HG03064 (cell line): ENCODE data around the gene BIN2.
A peak's percentile ranks its signal among the peaks of the same experiment; 100 is the strongest.
"Not testable (repeated sequence)": the region's sequence is repeated elsewhere in the genome, so short reads cannot be mapped to it uniquely, and the experiment has no call there.

Experiments
- ATAC-seq: cut with Tn5 transposase; IDR thresholded peaks from one replicate; pipeline ENCODE4 v1.9.1; 2021; ENCODE audit warnings: low read depth; ENCODE audit not compliant: unreplicated experiment

BIN2 gene

DNA sequence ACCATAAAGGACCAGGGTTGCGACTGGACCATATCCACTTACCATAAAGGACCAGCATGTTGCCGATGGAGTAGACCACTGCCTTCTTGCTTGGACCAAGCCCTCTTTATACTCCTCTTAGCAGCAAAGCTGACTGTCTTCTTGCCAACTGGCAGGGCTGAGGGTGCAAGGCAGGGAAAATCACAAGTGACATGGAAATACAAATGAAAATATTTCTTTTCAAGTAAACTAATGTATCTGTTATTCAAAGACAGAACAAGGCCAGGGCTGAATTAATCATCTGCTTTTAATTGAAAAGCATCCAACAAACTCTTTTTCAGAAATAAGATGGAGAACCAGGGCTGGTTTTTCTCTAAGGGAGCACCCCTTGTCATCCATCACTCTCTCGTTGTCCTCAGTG, 22.6 kb upstream of the BIN2 start, which contains the start of gene CELA1:
Gene CELA1, minus strand, starts transcription at position 99 of the 400 bp plus-strand sequence. Its CDS starts 41 bp downstream, at position 58.
- ATAC-seq, result no peak

DNA sequence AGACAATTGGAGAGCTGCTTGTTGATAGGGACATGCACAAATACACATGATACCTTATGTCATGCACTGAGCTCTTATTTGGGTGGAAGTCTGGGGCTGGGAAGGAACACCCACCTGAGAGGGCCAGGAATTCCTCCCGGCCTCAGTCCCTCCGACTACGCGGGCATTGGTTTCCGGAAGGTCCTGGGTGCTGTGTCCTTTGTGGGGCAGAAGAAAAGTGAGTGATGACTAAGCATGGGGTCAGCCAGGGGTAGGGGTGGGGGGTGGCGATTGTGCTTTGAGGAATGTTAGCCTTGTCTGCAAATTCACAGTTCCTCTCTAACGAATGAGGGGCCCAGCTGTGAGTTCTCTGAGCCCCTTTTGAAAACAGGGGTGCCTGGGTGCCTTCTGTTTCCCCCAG, 21.7 kb upstream of the BIN2 start:
- ATAC-seq, result no peak

DNA sequence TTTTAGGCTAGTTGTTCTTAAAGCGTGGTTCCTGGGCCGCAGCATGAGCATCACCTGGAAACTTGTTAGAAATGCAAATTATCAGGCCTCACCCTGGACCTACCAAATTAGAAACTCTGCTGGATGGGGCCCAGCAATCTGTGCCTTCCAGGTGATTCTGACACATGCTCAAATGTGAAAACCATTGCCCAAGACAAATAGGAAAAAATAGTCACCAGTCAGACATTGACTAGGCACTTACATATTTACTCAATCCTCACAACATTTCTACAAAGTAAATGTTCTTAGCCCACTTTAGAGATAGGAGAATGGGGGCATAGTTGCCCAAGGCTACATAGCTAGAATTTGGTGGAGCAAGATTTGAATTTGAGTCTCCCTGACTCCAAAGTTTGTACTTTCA, 19.2 kb upstream of the BIN2 start:
- no peak for ATAC-seq

DNA sequence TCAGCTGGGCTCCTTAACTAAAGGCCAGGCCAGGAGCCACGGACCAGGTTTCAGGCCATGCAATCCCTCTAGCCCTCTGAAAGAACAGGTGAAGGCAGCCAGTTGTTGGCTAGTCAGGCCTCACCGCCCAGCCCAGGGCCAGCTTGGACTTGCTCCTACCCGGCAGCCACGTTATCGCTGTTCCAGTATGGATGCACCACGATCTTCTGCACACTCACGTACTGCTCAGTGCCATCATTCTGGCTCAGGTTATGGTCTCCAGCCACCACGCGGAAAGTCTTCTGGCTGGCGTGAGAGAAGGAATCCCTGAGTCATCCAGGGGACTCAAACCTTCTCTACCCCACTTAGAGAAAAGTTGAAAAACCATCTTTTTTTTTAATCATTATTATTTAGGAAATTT, 18.4 kb upstream of the BIN2 start:
- ATAC-seq, result no peak

DNA sequence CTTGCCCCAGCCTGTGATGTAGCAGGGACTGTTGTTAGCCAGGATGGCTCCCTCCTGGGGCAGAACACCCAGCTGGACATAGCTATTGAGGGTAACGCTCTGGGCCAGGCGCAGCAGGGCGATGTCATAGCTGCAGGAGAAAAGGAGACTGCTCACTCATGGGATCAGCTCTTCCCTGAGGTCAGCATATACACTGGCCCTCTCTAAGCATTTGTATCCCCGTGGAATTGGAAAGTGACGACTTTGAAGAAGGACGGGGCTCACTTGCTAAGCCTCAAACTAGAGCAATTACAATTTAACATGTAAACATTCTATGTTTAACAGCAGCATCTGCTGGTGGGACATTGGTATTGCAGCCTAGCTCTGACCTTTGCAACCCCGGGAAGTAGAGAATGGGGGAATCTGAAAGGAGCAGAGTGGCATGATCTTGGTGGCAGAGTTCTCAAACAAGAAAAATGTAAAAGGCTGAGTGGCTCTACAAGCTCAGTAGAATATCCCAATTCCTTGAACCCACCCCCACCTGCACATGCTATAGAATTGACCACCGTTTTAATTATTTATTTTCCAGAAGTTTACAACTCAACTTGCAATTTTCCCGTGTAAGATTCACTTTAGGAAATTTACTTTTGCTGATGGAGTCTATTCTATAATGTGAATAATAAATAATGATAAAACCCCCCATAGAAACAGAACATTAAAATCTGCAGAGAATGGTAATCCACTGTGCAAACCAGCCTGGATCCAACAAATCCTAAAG, 17.5 kb upstream of the BIN2 start:
- ATAC-seq, result no peak

DNA sequence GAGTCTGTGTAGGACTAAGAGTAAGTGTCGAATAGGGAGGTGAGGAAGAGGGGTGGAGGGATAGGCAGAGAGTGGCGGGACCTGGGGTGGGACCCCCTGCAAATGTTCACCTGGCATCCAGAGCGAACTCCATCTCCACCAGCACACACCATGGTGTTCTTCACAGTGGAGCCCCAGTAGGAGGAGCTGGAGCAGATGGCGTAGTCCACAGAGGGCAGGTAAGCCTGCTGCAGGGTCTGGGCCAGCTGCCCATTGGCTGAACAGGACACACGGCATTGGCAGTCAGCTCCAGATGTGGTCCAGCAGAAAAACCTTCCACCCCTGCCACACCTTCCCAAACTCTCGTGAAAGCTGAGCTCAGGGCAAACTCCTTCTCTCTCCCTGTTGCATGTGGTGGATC, 15.8 kb upstream of the BIN2 start:
- ATAC-seq, result no peak

DNA sequence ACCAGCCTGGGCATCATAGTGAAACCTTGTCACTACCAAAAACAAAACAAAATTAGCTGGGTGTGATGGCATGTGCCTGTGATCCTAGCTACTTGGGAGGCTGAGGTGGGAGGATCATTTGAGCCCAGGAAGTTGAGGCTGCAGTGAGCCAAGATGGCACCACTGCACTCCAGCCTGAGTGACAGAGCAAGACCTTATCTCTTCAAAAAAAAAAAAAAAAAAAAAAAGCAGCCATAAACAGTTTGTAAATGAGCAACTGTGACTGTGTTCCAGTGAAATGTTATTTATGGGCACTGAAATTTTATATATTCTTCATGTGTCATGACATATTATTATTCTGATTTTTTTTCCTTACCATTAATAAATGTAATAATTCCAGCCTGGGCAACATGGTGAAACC, 13.4 kb upstream of the BIN2 start:
- not testable (repeated sequence) for ATAC-seq

DNA sequence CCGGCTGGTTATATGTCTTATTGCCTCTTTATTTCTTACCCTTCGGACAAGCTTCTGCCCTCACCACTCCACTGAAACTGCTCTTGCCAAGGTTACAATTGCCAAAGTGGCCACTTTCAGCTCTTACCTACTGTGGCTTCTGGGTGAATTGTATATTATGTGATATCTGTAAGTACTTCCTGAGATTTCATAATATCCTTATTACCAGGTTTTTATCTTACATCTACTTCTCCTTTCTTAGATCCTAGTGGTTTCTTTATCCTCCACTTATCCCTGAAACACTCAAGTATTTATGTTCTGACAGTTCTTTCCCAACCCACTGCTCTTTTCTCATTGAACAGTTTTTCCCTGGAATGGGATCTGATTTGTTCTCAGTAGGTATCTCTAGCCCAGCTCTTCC, 12.0 kb upstream of the BIN2 start:
- no peak for ATAC-seq

DNA sequence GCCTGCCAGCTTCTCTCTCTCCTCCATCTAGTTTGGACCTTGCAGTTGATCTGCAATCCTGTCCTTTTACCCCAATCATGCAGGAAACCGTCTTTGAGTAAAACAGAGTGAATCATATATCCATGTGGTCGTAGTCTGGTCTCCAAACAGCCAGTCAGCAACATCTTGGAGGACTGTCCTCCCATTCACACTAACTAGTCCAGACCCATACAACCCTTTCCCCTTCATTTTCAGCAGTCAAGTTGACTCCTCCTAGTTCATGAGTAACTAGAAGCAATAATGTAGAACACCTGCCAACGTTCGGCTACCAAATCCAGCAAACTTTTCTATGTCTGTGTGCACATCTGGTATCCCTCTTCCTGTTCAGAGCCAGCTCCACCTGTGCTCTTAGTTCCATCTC, 10.8 kb upstream of the BIN2 start:
- ATAC-seq, result no peak

DNA sequence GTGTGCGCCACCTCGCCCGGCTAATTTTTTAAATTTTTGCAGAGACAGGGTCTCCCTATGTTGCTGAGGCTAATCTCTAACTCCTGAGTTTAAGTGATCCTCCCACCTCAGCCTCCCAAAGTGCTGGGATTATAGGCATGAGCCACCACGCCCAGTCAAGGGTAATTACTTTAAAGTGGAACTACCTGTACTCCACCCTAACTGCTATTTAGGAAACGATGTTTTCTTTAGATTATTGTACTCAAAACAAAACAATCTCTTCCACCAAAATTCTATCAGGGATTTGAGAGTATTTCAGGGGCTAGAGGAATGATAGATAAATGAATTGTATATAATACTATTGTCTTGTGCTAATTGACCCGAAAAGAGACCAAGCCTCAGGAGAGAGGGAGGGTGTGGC, 9.6 kb upstream of the BIN2 start:
- ATAC-seq, result no peak

DNA sequence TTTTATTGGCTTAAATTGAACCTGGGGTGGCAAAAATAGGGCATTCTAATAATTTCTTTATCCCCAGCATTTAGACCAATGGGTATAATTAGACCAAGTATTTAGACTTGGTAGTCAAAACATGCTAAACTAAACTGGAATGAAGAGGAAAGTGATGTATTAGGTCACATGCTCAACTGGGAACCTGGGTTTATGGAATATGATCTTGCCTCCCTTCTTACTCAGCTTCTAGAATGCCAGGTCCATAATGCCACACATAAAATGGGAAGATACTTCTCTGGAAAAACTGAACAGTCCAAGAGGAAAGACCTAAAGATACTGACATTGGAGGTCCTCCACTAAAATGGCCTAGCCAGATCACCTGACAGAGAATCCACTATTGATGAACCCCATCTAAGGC, 6.2 kb upstream of the BIN2 start:
- no peak for ATAC-seq

DNA sequence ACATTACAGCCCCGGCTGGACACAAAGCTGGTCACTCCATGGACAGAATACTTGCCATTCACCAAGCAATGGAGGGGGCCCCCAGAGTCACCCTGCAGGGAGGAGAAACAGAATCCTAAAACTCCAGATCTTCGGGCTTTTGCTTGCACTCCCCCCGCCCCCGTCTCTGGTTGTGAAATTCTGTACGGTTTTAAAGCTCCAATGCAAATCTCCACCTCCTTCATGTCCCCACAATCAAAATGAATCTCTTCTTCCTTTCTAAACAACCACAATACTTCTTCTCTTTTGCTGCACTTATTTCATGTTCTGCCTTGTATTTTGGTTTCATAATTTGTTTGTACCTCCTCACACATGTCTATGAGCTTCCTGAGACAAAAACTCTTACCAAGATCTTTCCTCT, 5.8 kb upstream of the BIN2 start:
- no peak for ATAC-seq

DNA sequence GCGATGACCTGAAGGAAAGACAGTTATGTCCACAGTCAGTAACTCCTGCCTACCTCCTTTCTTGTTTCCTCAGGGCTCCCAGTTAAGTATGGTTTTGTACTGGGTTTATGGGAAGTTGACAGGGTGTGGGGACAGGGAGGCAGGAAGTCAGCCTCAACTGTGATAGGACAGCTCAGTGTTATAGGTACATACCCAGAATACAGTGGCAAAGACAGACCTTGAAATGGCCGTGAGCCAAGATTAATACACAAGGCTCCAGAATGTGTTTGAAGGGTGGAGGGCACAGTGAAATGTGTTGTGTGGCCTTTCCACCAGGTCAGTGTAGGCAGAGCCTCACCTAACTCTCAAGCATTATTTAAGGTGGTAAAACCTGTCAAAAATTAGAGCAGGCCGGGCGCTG, 4.6 kb upstream of the BIN2 start:
- no peak for ATAC-seq

DNA sequence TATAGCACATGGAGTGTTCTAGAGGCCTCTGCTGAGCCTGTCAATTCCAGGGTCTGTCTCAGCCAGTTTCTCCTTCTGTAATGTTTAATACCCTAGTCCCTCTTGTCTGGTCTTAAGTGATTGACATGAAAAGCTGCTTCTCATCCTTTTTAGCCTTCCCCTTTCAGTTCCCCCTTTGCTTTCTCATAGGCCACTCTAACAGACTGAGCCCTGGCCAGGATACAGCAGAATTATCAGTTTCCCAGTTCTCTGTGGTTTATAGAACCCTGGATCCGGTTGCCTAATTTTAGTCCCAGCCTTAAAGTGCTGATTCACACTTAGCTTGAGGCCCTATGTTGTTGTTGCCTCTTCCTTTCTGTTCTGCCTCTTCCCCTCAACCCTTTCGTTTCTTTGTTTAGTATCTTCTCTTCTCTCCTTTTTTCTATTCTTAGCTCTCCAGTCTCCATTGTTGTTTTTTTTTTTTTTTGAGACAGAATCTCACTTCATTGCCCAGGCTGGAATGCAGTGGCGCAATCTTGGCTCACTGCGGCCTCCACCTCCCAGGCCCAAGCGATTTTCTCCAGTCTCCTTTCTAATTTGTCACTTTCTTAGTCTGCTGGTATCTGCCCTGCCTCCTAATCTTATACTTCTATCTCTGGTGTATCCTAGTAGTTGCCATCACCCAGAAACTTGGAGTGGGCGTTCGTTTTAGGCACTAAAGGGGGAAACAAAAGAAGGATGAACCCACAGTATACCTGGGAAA, 2.9 kb upstream of the BIN2 start:
- peak; percentile 43 for ATAC-seq

DNA sequence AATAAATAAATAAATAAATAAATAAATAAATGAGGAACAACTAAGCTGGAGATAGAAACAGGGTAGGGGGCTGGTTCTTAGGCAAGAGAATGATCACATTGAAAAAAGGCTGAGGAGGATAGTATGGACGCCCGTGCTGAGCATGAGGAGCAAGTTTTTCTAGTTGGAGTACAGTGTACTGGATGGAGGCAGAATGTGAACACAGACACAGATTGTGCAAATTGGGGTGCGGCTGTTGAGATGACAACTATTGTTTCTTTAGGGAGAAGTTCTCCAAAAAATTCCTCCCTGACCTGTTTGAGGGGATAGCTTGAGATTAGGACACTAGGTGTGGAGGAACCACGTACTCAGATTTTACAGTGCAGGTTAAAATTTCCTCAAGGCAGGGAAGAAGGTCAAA, 979 bp upstream of the BIN2 start:
- ATAC-seq, result no peak

DNA sequence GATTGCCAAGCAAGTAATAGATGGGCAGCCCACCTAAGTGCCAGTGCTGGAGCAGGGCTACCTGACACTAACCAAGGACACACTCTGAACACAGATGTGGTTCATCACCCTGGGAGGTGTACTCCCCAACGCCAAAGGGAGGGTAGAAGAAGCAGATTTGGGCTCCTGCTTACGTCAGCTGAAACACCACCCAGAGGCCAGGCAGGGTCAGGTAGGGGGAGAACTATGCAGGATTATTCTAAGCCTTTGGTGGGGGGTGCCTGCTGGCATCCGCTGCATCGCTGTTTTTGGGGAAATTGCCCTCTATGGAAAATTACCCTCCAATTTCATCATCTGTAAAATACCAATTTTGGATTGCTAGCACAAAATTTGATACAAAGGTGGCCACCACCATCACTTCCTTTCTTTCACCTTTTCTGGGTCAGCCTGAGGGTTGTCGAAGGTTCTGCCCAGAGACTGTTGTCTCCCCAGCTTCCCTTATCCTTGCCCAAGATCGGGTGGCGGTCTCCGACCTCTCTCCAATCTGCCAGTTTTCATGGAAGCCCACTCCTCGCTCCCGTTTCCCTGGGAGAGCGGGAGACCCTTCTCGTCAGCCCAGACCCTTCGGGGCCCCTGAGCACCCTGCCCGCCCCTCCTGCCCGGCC, 535 bp downstream of the BIN2 start:
- ATAC-seq, result no peak

DNA sequence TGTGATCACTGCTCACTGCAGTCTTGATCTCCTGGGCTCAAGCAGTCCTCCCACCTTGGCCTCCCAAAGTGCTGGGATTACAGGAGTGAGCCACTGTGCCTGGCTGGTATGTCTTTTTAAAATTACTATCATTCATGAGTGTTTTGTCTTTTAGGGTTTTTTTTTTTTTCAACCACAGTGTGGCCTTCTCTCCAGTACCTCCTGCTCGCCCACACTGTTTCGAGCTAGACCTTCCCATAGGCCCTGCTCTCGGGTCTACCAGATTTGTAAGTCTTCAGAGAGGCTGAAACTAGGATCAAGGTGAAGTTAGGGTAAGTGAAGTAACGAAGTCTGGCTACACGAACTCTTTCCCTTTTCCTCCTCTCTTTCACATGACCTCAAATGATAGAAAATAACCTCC, 1.5 kb downstream of the BIN2 start:
- ATAC-seq, result no peak

DNA sequence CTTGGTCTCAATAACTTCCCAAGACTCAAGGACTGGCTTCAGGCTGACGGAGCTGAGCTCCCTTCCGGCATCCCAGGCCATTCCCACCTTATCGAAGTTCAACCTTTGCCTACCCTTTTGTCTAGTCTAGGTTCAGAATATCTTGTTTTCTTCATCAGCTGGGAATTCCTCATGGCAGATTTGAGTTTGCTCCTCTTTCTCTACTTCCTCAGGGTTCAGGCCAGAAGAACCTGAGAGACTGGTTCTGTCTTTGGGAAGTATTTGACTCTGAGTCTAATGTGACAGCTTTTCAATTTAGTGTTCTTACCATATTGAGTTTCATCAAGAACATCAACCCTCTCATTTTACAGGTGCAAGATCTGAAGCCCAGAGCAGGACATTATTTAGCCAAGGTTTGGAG, 2.1 kb downstream of the BIN2 start:
- no peak for ATAC-seq

DNA sequence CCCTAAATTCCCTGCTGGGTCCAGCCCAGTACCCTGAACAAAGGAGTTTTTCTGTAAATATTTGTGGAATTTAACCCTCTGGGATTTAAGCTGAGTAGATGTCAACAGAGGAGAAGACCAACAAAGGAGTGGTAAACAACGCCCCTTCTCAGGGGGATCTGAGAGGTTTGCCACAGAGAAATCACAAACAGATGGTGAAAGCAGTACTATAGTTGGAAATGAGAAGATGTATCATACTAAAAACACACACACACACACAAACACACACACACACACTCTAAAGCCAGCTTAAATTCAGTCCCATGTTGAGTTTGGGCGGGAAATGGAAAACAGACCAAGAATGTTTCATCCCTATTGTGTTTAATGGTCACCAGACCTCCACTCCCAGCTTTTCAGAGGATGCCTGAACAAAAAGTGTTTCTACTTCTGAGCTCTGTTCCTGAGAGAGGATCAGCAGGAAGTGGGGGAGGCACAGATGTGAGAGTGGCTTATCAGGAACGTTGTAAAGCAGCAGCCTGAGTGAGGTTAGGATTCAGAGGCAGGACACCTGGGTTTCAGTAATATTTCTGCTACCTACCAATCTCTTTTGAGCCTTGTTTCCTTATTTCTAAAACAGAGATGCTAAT, 3.2 kb downstream of the BIN2 start:
- no peak for ATAC-seq

DNA sequence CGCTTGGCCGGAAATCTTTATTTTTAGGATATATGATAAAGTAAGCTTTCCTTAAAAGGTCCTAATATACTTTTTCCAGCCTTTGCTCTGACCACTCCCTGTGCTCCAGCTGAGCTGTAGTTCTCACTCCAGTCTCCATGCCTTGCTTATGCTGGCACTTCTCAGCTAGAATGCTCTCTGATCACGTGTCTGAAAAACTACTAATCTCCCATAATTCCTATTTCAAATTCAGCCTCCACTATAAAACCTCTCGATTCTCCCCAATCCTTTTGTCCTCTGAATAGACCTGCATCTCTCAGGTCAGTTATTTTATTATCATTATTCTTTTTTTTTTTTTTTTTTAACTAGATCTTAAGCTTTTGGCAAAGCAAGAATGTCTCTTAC, 3.7 kb downstream of the BIN2 start:
- no peak for ATAC-seq

DNA sequence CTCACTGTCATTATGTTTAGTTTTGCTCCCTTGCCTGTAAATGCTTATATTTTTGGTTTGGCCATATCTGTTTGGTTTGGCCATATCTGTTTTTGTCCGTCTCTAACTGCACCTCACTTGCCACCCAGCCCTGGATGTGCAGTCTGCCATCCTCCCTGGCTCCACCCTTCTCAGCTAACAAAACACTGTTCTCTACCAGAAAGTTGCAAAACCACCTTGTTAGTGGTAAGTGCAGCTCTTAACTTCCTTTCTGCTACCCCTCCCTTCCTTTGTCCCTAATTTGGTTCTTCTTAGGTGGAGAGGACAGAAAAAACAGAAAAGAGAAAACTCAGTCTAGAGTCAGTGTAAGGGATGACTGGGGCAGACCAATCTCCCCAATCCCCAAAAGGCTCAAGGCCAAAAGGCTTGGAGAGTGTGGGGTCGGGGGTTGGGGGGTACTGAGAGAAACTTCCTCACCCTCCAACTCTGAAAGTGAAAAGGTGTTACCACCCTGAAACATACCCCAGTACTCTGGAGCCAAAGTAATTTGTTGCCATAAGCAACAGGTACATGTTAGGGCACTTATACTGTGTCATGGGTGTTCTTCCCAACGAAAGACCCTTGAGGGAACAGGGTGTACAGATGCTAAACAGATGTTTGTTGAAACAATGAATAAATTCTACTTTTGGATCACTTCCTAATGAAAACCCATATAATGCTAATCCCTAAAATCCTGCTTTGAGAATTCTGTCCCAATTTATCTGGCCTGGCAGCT, 5.0 kb downstream of the BIN2 start:
- no peak for ATAC-seq
